ENCODE data around the gene MRPL34. TPM values are rescaled to one million over a fixed set of nuclear protein-coding genes. Genes with fewer than 3 reads are reported as not detected.

MRPL34 gene
- total and polyA plus RNA-seq, 9 of the 15 experiments (the other 6 are each of a cell fraction or from before 2014, with no cell fraction given), result 11.5 to 256 (median 72.5) TPM

- TF ChIP-seq DIDO1 (tag; IDR thresholded peaks at IDR 0.05; ENCODE audit: low read depth) (no peak), ZNF143 (CRISPR knock-in tag; IDR thresholded peaks at IDR 0.05) (no peak), ATF6 (CRISPR knock-in tag; IDR thresholded peaks at IDR 0.05) (no peak), FOXJ3 (CRISPR knock-in tag; IDR thresholded peaks at IDR 0.05) (no peak), NR4A1 (CRISPR knock-in tag; IDR thresholded peaks at IDR 0.05) (no peak), NR4A1 (tag; IDR thresholded peaks at IDR 0.05) (no peak), MTA2 (IDR thresholded peaks at IDR 0.05; ENCODE audit: low read depth) (no peak), ZNF431 (CRISPR knock-in tag; IDR thresholded peaks at IDR 0.05) (no peak), RNF219 (CRISPR knock-in tag; IDR thresholded peaks at IDR 0.05) (no peak), SFPQ (IDR thresholded peaks at IDR 0.05; ENCODE audit: low read depth, low read length) (no peak), POLR3G (IDR thresholded peaks at IDR 0.05; ENCODE audit: extremely low read depth, insufficient read length, insufficient replicate concordance) (no peak), RCOR1 (IDR thresholded peaks at IDR 0.05; ENCODE audit: borderline replicate concordance in 1 of 2, low read depth in 2 of 2, low read length in 2 of 2) (no peak), TAL1 (IDR thresholded peaks at IDR 0.05) (peak; percentile 41), PREB (CRISPR knock-in tag; IDR thresholded peaks at IDR 0.05) (no peak), HDAC6 (IDR thresholded peaks at IDR 0.05; ENCODE audit: low read depth, low read length) (no peak), FOXP4 (CRISPR knock-in tag; IDR thresholded peaks at IDR 0.05; ENCODE audit: borderline replicate concordance) (no peak), ZNF174 (CRISPR knock-in tag; IDR thresholded peaks at IDR 0.05) (no peak)
Observed at GRCh38 chr19:17281391-17282304, 24.0 kb upstream of the MRPL34 start, which contains the start of gene ANKLE1 (continued).

All from K562 (cell line).